Stimulated activated naive CD8-positive, alpha-beta T cell treated with anti-CD3 and anti-CD28 coated beads, Interleukin-15, Interleukin-2, amounts not matched to agents 100 ng/mL and 50 ng/mL, for 24 hours (primary cell): ENCODE data around the gene CFAP210.
"Not testable (repeated sequence)": the region's sequence is repeated elsewhere in the genome, so short reads cannot be mapped to it uniquely, and the experiment has no call there.

Experiments
- H3K27ac Mint-ChIP-seq: one replicate; pipeline ENCODE4 v1.8.0; 2021; ENCODE audit warnings: mild to moderate bottlenecking, mixed read lengths
- H3K27me3 Mint-ChIP-seq: one replicate; pipeline ENCODE4 v1.8.0; 2021; ENCODE audit warnings: mixed read lengths
- H3K36me3 Mint-ChIP-seq: one replicate; pipeline ENCODE4 v1.8.0; 2021; ENCODE audit warnings: low read depth, mixed read lengths
- H3K4me1 Mint-ChIP-seq: one replicate; pipeline ENCODE4 v1.8.0; 2021; ENCODE audit warnings: low read depth, mixed read lengths
- H3K4me3 Mint-ChIP-seq: one replicate; pipeline ENCODE4 v1.8.0; 2021; ENCODE audit warnings: mild to moderate bottlenecking, mixed read lengths
- H3K9me3 Mint-ChIP-seq: one replicate; pipeline ENCODE4 v1.8.0; 2021; ENCODE audit warnings: mixed read lengths

The CFAP210 gene

DNA sequence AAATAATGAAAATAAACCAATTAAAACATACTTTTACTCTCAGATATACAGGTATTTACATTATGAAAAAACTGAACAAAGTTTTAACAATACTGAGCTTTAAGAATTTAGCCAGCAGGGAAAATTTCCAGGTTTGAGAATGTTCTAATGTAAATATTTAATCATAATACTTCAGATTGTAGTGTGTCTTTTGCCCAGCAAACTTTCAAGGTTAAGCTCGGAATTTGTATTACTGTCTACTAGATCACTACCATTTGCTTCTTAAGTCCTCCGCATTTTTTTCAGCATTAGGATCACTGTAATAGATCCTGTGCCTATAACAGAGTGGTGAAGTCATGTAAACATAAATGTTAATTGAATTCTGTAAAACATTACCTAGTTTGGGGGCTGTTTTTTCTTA lies 52.7 kb downstream of the CFAP210 start:
- Mint-ChIP-seq H3K4me3 (no peak overlapping the region), H3K9me3 (no peaks in the 10 kb centered on the region), H3K27me3 (no peaks in the 10 kb centered on the region), H3K36me3 (peaks cover 12% of the 10 kb centered on the region), H3K4me1 (no peaks in the 10 kb centered on the region), H3K27ac (no peak overlapping the region)

DNA sequence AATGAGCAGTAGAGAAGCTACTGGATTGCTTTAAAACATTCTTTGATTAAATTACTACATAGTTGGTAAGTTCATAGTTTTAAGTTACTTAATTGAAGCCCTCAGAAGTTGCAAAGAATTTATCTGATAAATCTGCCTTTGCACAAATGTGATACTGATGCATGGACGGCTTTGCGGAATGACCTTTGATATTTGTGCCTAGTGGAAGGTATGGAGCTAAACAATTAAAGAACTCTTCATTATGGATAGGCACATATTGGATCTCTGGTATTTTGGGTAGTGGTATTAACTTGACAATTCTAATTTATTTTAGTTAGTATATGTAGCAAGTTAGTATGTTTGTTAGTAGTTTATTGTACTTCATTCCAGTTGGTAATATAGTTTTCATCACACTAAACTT lies 54.1 kb downstream of the CFAP210 start:
- no peaks in the 10 kb centered on the region for H3K4me1 Mint-ChIP-seq
- H3K27me3 Mint-ChIP-seq: no peaks in the 10 kb centered on the region
- no peaks in the 10 kb centered on the region for H3K9me3 Mint-ChIP-seq
- H3K4me3 Mint-ChIP-seq: no peak overlapping the region
- no peak overlapping the region for H3K27ac Mint-ChIP-seq
- peaks cover 12% of the 10 kb centered on the region for H3K36me3 Mint-ChIP-seq

DNA sequence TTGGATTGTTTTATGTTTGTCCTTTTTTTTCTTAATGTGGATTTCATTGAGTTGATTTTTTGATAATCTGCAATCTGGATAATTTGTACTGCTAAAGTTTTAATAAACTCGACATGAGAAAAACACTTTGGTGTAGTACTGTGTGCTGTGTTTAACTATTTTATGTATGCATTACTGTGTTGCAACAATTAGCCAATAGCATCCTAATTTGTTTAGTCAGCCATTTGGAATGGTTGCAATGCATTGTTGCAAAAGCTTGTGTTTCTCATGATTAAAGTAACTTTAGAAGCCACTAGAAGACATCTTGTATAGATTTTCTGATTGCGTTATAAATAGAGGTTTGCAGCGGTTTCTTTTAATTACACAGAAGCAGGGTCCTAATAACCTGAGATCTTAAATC lies 56.6 kb downstream of the CFAP210 start:
- Mint-ChIP-seq H3K9me3 (no peaks in the 10 kb centered on the region), H3K4me3 (no peak overlapping the region), H3K27me3 (no peaks in the 10 kb centered on the region), H3K36me3 (peaks cover 22% of the 10 kb centered on the region), H3K27ac (no peak overlapping the region), H3K4me1 (no peaks in the 10 kb centered on the region)

DNA sequence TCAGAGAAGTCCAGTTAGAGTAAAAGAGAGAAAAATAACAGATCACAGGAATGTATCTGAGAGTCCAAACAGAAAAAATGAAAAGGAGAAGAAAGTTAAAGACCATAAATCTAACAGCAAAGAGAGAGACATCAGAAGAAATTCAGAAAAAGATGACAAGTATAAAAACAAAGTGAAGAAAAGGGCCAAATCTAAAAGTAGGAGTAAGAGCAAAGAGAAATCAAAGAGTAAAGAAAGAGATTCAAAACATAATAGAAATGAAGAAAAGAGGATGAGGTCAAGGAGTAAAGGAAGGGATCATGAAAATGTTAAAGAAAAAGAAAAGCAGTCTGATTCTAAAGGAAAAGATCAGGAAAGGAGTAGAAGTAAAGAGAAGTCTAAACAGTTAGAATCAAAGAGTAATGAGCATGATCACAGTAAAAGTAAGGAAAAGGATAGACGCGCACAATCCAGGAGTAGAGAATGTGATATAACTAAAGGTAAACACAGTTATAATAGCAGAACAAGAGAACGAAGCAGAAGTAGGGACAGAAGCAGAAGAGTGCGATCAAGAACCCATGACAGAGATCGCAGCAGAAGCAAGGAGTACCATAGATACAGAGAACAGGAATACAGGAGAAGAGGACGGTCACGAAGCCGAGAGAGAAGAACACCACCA lies 57.6 kb downstream of the CFAP210 start:
- Mint-ChIP-seq H3K9me3 (no peaks in the 10 kb centered on the region), H3K27me3 (no peaks in the 10 kb centered on the region), H3K4me3 (no peak overlapping the region), H3K4me1 (no peaks in the 10 kb centered on the region), H3K36me3 (peaks cover 28% of the 10 kb centered on the region), H3K27ac (no peak overlapping the region)

DNA sequence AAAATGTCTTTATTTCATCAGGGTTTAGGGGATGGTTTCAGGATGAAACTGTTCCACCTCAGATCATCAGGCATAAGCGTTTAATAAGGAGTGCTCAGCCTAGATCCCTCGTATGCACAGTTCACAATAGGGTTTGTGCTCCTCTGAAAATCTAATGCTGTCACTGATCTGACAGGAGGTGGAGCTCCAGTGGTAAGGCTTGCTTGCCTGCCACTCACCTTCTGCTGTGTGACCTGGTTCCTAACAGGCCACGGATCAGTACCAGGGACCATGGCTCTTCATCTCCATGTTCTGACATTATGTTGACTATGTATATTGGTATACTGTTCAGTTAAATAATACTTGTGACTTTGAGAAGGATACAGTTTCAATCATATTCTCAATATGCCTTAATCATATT lies 68.4 kb downstream of the CFAP210 start:
- H3K27me3 Mint-ChIP-seq: no peaks in the 10 kb centered on the region

DNA sequence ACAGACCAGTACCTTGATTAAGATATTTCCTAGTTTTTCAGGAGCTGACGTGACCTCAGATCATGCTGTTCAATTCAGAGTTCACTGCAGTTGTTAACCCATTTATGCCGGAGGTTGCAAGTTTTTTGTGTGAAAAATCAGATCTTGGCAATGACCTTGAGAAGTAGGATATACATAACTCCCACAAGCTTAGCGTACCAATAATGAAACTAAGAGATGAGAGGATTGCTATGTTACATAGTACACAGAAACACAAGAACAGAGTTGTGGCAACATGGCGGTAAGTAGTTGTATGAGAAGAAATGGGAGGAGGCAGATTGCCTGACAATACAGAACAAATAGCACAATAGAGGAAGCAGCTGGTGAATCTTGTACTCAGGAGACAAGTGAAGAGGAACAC lies 71.0 kb downstream of the CFAP210 start:
- Mint-ChIP-seq H3K4me3 (no peak overlapping the region), H3K4me1 (peaks cover 19% of the 10 kb centered on the region), H3K27me3 (no peaks in the 10 kb centered on the region), H3K9me3 (no peaks in the 10 kb centered on the region), H3K27ac (no peak overlapping the region), H3K36me3 (peaks cover 68% of the 10 kb centered on the region)

More for the DNA sequence above, 68.4 kb downstream of the CFAP210 start:
- Mint-ChIP-seq H3K27ac (peak overlapping the region; percentile 24), H3K4me3 (no peak overlapping the region), H3K9me3 (no peaks in the 10 kb centered on the region), H3K4me1 (peaks cover 3% of the 10 kb centered on the region), H3K36me3 (peaks cover 52% of the 10 kb centered on the region)

DNA sequence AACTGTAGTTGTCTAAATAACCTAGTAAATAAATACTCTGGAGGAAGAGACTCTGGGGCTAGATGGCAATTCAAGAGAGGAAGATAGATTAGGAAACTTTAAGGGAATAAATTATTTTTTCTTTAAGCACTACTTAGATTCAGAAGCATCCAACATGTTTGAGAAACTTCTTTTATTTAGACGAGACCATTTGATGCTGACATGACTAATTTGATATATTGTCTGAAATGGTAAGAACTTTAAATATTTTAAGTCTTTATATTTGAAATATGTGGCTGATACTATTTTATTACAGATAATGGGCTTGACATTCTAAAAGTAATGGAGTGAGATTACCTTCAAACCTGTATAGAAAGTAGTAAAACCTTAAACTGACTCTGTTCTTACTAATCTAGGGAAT lies 73.7 kb downstream of the CFAP210 start:
- H3K4me3 Mint-ChIP-seq: no peak overlapping the region
- H3K9me3 Mint-ChIP-seq: no peaks in the 10 kb centered on the region
- H3K4me1 Mint-ChIP-seq: peaks cover 20% of the 10 kb centered on the region
- H3K27me3 Mint-ChIP-seq: no peaks in the 10 kb centered on the region
- H3K36me3 Mint-ChIP-seq: peaks cover 77% of the 10 kb centered on the region
- H3K27ac Mint-ChIP-seq: peak overlapping the region; percentile 14

DNA sequence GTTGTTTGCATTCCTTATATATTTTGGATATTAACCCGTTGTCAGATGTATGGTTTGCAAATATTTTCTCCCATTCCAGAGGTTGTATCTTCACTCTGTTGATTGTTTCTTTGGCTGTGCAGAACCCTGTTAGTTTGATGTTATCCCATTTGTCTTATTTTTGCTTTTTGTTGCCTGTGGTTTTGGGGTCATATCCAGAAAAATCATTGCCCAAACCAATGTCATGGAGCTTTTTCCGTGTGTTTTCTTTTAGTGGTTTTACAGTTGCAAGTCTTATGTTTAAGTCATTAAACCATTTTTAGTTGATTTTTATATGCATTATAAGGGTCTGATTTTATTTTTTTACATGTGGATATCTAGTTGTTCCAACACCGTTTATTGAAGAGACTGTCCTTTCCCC lies 74.3 kb downstream of the CFAP210 start:
- H3K27me3 Mint-ChIP-seq: no peaks in the 10 kb centered on the region
- peaks cover 77% of the 10 kb centered on the region for H3K36me3 Mint-ChIP-seq
- H3K27ac Mint-ChIP-seq: no peak overlapping the region
- peaks cover 20% of the 10 kb centered on the region for H3K4me1 Mint-ChIP-seq
- no peak overlapping the region for H3K4me3 Mint-ChIP-seq
- no peaks in the 10 kb centered on the region for H3K9me3 Mint-ChIP-seq

DNA sequence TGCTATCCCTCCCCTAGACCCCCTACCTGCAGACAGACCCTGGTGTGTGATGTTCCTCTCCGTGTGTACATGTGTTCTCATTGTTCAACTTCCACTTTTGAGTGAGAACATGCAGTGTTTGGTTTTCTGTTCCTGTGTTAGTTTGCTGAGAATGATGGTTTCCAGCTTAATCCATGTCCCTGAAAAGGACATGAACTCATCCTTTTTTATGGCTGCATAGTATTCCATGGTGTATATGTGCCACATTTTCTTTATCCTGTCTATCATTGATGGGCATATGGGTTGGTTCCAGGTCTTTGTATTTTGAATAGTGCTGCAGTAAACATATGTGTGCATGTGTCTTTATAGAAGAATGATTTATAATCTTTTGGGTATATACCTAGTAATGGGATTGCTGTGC lies 78.2 kb downstream of the CFAP210 start:
- Mint-ChIP-seq H3K36me3 (peaks cover 89% of the 10 kb centered on the region), H3K4me1 (peaks cover 16% of the 10 kb centered on the region)
- H3K4me3 Mint-ChIP-seq, H3K9me3 Mint-ChIP-seq, H3K27me3 Mint-ChIP-seq, H3K27ac Mint-ChIP-seq: not testable (repeated sequence)

DNA sequence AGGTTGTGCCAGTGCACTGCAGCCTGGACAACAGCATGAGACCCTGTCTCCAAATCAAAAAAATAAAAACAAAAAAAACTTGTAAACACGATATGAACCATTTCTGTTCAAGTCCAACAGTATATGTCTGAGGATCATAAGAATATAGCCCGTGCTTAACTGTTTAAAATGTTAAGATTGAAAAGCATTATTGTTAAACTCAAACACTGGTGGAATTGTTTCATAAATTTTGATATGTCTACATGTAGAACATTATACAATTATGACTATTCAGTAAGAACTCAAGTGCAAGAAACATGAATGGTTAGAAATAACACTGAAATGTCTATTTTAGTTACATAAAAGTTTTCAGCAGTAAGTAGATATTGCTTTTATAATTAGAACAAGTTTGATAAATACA lies 80.3 kb downstream of the CFAP210 start:
- no peak overlapping the region for H3K27ac Mint-ChIP-seq
- no peaks in the 10 kb centered on the region for H3K9me3 Mint-ChIP-seq
- no peaks in the 10 kb centered on the region for H3K27me3 Mint-ChIP-seq
- no peak overlapping the region for H3K4me3 Mint-ChIP-seq
- peaks cover 5% of the 10 kb centered on the region for H3K4me1 Mint-ChIP-seq
- peaks cover 95% of the 10 kb centered on the region for H3K36me3 Mint-ChIP-seq

DNA sequence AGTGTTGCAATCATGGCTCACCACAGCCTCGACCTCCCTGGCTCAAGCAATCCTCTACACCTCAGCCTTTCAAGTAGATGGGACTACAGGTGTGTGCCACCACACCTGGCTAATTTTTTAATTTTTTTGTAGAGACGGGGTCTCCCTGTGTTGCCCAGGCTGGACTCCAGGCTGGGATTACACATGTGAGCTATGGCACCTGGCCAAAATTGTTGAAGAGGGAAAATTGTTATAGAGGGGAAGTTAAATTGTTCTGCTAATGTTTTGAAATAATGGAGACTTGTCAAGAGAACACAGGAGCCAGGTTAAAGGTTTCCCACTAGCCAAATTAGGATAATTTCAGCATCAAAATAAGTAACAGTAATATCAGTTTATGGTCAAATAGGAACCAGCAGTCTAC lies 84.9 kb downstream of the CFAP210 start:
- Mint-ChIP-seq H3K27ac (peak overlapping the region; percentile 47), H3K36me3 (peaks cover 80% of the 10 kb centered on the region), H3K9me3 (no peaks in the 10 kb centered on the region), H3K4me3 (no peak overlapping the region), H3K4me1 (no peaks in the 10 kb centered on the region), H3K27me3 (no peaks in the 10 kb centered on the region)

DNA sequence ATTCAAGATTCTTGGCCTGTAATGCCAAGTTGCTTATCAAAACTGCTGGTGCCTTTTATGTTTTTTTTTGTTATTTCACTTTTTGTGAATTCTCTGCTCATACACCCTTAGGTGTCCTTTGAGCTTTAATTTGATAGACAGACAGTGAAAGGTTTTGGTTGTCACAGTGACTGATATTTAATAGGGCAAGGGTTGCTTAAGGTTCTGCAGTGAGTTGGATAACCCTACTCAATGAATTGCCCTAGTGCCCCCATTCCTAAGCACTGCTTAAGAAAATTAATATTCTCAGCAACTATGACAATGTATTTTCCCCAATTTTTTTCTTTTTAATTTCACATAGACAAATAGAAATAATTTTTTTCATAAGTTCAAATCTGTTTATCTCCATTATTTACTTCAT lies 94.6 kb downstream of the CFAP210 start:
- Mint-ChIP-seq H3K27ac (no peak overlapping the region), H3K4me3 (no peak overlapping the region), H3K36me3 (peaks cover 21% of the 10 kb centered on the region)

DNA sequence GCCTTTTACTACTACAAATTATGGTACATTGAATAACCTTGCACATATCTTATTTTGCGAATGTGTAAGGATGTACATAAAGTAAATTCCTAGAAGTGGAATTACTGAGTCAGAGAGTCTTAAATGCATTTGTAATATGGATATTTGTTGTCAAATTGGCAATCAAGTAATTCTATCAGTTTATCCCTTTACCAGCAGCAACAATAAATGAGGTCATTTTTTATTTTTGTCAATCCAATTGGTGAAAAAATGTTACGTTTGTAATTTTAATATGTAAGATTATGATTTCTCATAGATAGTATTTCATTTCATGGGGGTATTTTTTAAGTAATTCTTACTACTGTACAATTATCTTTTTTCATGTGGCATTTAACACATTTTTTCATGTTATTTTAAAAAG lies 95.2 kb downstream of the CFAP210 start:
- H3K36me3 Mint-ChIP-seq: peaks cover 16% of the 10 kb centered on the region
- H3K4me1 Mint-ChIP-seq: peaks cover 20% of the 10 kb centered on the region
- no peaks in the 10 kb centered on the region for H3K9me3 Mint-ChIP-seq
- no peak overlapping the region for H3K4me3 Mint-ChIP-seq
- H3K27me3 Mint-ChIP-seq: no peaks in the 10 kb centered on the region
- no peak overlapping the region for H3K27ac Mint-ChIP-seq

More for the DNA sequence above, 94.6 kb downstream of the CFAP210 start:
- Mint-ChIP-seq H3K27me3 (no peaks in the 10 kb centered on the region), H3K9me3 (no peaks in the 10 kb centered on the region), H3K4me1 (peaks cover 20% of the 10 kb centered on the region)

DNA sequence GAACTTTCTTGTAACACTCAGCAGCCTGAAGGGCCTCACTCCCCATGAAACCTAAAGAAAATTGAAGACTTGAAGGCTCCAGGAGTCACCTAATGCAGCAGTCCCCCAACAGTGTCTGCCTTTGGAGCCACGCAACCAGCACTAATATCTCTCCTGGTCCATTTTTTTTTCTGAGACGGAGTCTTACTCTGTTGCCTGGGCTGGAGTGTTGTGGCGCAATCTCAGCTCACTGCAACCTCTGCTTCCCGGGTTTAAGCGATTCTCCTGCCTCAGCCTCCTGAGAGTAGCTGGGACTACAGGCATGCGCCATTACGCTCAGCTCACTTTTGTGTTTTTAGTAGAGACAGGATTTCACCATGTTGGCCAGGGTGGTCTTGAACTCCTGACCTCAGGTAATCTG lies 97.7 kb downstream of the CFAP210 start:
- not testable (repeated sequence) for H3K9me3 Mint-ChIP-seq, H3K27ac Mint-ChIP-seq, H3K4me3 Mint-ChIP-seq, H3K27me3 Mint-ChIP-seq
- H3K4me1 Mint-ChIP-seq: peaks cover 25% of the 10 kb centered on the region
- H3K36me3 Mint-ChIP-seq: peaks cover 10% of the 10 kb centered on the region
